Non-pigmented ciliary epithelial cell (primary cell): ENCODE data around the gene RABL6.
"Not testable (repeated sequence)": the region's sequence is repeated elsewhere in the genome, so short reads cannot be mapped to it uniquely, and the experiment has no call there.

ENCODE experiments used
- DNase-seq: peaks from one replicate; pipeline ENCODE4 v3.0.0-alpha.2; 2010; ENCODE audit warnings: low read depth

RABL6 gene

DNA sequence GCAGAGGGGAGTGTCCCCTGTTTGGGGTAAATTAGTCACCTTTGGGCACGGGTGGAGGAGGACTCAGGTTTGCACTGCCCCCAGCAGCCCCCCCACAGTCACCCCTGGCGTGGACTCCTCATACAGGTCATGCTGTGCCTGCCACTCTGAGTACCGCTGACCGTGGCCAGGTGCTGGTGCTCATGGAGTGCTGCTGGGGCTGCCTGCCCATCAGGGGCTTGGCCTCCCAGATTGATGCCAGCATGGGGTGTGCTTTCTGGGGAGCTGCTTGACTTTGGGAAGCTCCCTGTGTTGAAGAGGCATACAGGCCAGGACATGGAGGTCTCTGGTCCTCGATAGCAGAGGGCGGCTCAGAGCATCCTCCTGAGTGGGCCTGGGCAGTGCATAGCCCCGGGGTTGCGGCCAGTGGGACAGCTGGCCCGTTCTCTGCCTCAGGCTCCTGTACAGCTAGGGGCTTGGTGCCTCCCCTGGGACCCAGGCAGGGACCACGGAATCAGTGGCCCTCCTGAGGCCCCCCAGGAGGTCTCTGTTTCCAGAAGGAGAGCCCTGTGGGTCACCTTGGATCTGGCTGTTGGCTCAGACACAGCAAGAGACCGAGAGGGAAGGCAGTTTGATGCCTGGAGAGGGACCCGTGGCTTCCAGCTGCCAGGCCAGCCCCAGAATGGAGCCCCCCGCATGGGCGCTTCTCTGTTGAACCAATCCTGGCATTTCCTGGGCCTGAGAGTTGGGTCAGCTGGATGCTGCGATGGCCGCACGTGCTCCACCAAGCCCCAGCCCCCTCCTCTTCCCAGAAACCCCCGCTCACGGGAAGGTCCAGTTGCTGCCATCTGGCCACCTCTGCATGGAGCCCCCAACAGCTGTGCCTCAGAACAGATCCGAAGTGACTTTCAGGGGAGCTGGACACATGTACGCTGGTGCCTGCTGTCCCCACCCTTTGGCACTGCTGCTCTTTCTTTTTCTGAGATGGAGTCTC lies 28.5 kb downstream of the RABL6 start:
- DNase-seq = no peak

- no peak for DNase-seq
These were observed 29.6 kb downstream of the RABL6 start for GRCh38 chr9:136837146-136837855.

DNA sequence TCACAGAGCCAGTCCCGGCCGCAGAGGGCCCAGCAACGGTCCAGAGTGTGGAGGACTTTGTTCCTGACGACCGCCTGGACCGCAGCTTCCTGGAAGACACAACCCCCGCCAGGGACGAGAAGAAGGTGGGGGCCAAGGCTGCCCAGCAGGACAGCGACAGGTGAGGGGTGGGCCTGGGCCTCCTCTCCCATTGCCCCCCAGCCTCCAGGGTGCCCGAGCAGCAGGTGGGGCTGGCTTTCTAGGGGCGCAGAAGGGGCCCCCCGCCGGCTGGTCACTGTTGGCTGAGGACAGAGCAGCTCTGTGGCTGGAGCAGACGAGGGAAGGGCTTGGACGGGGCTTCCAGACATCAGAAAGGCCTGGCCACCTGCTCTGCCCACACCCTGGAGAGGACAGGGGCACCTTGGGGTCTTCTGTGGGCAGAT lies 30.1 kb downstream of the RABL6 start:
- DNase-seq = not testable (repeated sequence)

GRCh38 chr9:136838314-136839228 lies 30.8 kb downstream of the RABL6 start:
- DNase-seq = no peak

- no peak for DNase-seq
These were observed 31.7 kb downstream of the RABL6 start for GRCh38 chr9:136839229-136840139.

DNA sequence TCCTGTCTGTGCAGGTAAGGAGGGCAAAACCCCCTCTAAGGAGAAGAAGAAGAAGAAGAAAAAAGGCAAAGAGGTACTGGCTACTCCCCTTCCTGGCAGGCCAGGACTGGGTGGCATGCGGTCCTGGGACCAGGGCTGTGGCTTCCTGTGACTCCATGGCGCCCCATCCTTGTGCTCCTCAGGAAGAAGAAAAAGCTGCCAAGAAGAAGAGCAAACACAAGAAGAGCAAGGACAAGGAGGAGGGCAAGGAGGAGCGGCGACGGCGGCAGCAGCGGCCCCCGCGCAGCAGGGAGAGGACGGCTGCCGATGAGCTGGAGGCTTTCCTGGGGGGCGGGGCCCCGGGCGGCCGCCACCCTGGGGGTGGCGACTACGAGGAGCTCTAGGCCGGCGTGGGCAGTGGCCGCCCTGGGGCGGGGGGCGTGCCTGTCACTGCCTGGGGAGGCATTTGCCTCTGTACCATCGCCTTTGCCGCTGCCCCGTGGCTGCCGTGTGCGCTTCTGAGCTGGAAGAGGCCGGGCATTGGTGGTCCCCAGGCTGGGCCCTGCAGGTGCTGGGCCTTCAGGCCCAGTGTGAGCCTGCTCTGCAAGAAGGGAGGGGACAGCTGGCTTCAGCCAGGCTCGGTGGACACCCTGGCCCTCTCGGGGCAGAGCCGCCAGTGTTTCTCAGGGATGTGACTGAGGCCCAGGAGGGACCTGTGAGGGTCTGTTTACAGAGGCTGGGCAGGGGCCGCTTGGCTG lies 32.6 kb downstream of the RABL6 start:
- no peak for DNase-seq

DNA sequence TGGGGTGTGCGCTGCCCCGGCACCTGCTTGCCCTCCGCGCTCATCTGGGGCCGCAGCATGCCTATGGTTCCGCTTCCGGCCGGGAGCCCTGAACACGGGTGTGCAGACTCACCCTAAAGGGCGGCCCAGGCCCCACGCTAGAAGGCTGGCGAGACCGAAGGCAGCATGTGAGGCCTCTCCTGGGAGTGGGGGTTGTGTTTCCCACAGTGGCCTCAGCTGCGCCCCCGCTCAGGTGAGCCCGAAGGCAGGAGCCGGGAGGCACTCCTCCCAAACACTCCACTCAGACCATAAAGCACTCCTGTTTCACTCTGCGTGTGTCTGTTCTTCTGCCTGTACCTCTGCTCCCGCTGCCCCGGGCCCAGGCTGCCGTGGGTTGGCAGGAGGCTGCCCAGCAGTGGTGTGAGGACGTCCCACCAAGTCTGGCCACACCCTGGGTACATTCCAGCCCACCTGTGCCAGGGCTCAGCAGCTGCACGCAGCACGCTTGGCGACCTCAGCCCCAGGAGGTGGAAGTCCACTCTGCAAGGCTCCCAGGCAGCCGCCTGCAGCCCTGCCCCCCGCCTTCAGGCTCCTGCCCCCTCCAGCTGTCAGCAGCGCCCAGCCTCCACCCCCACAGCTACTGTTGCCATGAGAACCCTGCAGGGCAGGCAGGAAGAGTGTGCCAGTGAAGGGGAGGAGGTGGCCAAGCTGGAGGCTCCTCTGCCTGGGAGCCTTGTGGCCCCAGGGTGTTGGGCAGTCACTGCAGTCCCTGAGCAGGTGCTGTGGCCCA lies 33.3 kb downstream of the RABL6 start:
- DNase-seq = no peak

GRCh38 chr9:136841646-136842379 lies 34.1 kb downstream of the RABL6 start:
- not testable (repeated sequence) for DNase-seq

- not testable (repeated sequence) for DNase-seq
These were observed 34.7 kb downstream of the RABL6 start, which contains the start of gene AJM1 for GRCh38 chr9:136842380-136842948. Gene AJM1 (plus strand): TSS chr9:136842478. CDS start chr9:136844415, 1,937 bp downstream.

- not testable (repeated sequence) for DNase-seq
These were observed 35.5 kb downstream of the RABL6 start for GRCh38 chr9:136843159-136843800.

DNA sequence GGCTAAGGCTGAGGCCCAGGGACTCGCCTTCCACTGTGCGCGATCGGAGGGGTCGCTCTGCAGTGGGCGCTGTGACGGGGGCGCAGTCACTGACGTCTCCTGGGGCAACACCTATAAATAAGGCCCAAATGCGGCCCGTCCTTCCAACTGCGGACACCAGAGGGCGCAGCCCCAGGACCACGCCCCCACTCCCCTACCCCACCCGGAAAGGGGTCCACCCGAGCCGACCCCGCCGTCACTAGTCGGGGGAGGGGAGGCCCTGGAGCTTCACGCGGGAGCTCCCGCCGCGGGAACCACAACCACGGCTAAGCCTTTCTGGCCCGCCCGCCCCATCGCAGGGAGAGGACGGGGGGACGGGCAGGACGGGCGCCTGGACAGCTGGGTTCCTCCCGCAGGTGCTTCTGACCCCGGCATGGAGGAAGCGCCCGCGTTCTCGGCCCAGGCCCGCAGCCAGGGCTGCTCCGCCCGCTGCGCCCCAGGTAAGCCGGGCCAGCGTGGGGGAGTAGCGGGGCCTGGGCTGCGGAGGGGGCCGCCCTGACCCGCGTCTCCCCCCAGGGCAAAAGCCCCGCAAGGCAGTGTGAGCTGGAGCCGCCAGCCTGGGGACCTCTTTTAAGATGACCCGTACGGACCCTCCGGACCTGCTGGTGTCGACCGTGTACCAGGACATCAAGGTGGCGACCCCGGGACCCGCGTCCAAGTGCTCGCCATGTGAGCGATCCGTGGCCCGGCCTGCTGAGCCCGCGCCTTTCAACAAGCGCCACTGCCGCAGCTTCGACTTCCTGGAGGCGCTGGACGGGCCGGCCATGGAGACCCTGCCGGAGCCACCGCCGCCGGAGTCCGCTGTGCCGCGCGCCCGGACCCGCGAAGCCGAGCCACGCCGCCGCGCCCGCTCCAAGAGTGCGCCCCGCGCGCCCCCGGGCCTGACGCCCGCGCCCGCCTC lies 36.3 kb downstream of the RABL6 start:
- not testable (repeated sequence) for DNase-seq

DNA sequence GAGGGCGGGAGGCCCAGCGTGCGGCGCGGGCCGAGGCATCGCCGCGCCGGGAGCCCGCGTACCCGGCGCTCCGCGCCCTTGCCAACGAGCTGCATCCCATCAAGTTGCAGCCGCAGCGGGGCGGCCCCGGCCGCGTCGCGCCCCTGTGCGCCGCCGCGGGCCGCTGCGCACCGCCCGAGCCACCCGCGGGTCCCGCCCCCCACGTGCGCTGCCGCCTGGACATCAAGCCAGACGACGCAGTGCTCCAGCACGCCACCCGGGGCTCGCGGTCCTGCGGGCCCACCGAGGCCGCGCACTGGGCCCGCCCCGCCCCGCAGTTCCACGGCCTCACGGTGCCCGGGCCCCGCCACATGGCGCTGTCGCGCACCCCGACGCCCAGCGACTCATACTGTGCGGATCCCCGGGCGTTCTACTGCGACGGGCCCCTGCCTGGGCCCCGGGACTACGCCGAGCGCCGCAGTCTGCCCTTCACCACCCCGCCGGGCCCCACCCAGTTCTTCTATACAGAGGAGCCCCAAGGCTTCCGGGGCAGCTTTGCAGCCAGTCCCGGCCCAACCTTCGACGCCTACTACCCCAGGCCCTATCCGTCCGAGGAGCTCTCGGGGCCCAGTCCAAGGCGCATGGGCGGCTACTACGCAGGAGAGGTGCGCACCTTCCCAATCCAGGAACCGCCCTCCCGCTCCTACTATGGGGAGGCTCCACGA lies 37.2 kb downstream of the RABL6 start:
- DNase-seq = no peak

- no peak for DNase-seq
These were observed 37.9 kb downstream of the RABL6 start for GRCh38 chr9:136845465-136846260.

GRCh38 chr9:136846376-136847087 lies 38.8 kb downstream of the RABL6 start:
- no peak for DNase-seq
